HL-60 (cell line): ENCODE measurements around the gene PARP8.

ENCODE experiments used
- TF ChIP-seq, protein P1 (sequence below): IDR thresholded peaks from one replicate; pipeline ENCODE4 v1.5.1; 2011; ENCODE audit warnings: low read length, control low read depth, inconsistent platforms; ENCODE audit not compliant: insufficient read depth
- TF ChIP-seq, protein P2 (sequence below): IDR thresholded peaks from 2 replicates; pipeline ENCODE4 v1.6.1; 2012; ENCODE audit warnings: low read depth; ENCODE audit not compliant: insufficient replicate concordance

DNA sequence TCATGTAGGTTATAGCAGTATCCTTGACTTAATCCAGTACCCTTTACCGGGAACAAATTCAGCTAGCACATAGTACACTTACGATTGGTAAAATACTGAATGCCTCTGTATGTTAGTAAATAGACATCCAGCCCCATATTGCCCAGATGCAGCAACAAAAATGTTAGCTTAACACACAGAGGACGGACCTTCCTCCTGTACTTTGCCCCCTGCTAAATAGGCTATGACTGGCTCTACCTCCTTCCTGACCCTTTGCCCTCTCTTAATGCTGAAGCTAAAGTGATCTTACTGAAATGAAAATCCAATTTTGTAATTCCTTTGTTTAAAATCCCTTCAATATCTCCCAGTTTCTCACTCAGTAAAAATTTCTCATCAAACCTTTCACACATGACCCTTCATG lies 183.1 kb downstream of the PARP8 start:
- TF ChIP-seq, protein P1, sequence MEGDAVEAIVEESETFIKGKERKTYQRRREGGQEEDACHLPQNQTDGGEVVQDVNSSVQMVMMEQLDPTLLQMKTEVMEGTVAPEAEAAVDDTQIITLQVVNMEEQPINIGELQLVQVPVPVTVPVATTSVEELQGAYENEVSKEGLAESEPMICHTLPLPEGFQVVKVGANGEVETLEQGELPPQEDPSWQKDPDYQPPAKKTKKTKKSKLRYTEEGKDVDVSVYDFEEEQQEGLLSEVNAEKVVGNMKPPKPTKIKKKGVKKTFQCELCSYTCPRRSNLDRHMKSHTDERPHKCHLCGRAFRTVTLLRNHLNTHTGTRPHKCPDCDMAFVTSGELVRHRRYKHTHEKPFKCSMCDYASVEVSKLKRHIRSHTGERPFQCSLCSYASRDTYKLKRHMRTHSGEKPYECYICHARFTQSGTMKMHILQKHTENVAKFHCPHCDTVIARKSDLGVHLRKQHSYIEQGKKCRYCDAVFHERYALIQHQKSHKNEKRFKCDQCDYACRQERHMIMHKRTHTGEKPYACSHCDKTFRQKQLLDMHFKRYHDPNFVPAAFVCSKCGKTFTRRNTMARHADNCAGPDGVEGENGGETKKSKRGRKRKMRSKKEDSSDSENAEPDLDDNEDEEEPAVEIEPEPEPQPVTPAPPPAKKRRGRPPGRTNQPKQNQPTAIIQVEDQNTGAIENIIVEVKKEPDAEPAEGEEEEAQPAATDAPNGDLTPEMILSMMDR = no peak
- TF ChIP-seq, protein P2, sequence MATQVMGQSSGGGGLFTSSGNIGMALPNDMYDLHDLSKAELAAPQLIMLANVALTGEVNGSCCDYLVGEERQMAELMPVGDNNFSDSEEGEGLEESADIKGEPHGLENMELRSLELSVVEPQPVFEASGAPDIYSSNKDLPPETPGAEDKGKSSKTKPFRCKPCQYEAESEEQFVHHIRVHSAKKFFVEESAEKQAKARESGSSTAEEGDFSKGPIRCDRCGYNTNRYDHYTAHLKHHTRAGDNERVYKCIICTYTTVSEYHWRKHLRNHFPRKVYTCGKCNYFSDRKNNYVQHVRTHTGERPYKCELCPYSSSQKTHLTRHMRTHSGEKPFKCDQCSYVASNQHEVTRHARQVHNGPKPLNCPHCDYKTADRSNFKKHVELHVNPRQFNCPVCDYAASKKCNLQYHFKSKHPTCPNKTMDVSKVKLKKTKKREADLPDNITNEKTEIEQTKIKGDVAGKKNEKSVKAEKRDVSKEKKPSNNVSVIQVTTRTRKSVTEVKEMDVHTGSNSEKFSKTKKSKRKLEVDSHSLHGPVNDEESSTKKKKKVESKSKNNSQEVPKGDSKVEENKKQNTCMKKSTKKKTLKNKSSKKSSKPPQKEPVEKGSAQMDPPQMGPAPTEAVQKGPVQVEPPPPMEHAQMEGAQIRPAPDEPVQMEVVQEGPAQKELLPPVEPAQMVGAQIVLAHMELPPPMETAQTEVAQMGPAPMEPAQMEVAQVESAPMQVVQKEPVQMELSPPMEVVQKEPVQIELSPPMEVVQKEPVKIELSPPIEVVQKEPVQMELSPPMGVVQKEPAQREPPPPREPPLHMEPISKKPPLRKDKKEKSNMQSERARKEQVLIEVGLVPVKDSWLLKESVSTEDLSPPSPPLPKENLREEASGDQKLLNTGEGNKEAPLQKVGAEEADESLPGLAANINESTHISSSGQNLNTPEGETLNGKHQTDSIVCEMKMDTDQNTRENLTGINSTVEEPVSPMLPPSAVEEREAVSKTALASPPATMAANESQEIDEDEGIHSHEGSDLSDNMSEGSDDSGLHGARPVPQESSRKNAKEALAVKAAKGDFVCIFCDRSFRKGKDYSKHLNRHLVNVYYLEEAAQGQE = no peak
